Fibroblast of gingiva (primary cell): Measurements from ENCODE around the gene C17orf50.
A peak's percentile ranks its signal among the peaks of the same experiment; 100 is the strongest.

Experiments used
- DNase-seq: peaks from one replicate; pipeline ENCODE4 v3.0.0-alpha.2; 2011; ENCODE audit warnings: low read depth

The C17orf50 gene

GRCh38 chr17:35788477-35789368 is 28.0 kb downstream of the C17orf50 start:
- peak; percentile 65 for DNase-seq

GRCh38 chr17:35790841-35791240 is 30.2 kb downstream of the C17orf50 start:
- no peak for DNase-seq

DNA sequence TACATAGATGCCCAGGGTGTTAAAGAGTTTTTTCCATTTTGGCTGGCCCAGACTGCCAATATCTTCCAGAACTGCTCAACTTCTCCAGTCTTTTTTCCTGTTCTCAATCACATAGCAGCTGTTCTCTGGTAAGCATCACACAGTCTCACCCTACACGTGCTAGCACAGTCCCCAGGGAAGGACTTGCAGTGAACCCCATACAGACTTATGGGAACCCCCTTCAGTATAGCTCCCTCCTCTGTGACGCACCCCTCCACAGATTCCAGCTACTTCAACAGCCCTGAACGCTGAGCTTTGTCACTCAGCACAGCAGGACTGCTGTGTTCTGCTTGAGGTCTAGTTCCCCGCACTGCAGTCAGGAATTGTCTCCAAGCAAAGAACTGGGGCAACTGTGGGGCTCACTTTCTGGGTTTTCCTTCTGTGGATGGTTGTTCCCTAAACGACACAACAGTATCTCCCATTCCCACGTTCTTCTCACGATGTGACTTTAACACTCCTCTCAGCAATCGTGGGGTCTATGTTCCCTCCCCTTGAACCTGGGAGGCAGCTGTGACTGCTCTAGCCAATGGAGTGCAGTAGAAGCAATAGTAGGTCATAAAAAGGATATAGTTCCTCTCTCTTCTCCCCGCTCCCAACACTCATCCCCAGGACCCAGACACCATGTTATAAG is 31.1 kb downstream of the C17orf50 start:
- no peak for DNase-seq

- no peak for DNase-seq
These were observed 32.6 kb downstream of the C17orf50 start for GRCh38 chr17:35793257-35793656.

GRCh38 chr17:35795007-35795870 is 34.6 kb downstream of the C17orf50 start, which contains the start of gene MMP28:
Gene MMP28, minus strand, starts transcription at chr17:35795641. Its CDS starts 264 bp downstream, at chr17:35795377.
- no peak for DNase-seq

DNA sequence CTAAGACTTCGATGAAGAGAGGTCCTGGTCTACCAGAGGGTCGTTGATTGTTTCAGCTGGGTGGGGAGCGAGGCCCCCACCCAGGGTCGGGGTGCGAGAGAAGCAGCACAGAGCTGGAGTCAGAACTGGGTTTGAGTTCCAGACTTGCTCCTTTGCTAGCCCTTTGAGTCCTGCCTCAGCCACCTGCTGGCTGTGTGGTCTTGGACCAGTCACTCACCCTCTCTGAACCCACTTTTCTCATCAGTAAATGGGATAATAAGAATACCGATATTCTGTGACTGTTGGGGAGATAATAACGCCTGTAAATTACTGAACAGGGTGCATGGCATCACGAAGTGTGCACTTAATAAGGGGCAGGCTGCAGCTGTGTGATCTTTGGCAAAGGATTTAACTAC is 35.2 kb downstream of the C17orf50 start:
- no peak for DNase-seq

GRCh38 chr17:35796942-35797341 is 36.3 kb downstream of the C17orf50 start:
- DNase-seq = no peak

- DNase-seq = no peak
These were observed 36.7 kb downstream of the C17orf50 start for GRCh38 chr17:35797370-35797769.

DNA sequence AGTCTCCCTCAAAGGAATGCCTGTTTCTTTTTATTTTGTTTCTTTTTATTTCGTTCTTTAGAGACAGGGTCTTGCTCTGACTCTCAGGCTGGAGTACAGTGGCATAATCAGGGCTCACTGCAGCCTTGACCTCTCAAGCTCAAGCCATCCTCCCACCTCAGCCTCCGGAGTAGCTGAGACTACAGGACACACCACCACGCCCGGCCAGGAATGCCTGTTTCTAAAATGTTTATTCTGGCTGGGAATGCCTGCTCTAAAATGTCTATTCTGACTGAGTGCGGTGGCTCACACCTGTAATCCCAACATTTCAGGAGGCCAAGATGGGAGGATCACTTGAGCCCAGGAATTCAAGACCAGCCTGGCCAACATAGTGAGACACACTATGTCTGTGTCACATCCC is 37.2 kb downstream of the C17orf50 start:
- DNase-seq = no peak

- DNase-seq = peak; percentile 86
These were observed 39.3 kb downstream of the C17orf50 start for GRCh38 chr17:35799942-35800341.

DNA sequence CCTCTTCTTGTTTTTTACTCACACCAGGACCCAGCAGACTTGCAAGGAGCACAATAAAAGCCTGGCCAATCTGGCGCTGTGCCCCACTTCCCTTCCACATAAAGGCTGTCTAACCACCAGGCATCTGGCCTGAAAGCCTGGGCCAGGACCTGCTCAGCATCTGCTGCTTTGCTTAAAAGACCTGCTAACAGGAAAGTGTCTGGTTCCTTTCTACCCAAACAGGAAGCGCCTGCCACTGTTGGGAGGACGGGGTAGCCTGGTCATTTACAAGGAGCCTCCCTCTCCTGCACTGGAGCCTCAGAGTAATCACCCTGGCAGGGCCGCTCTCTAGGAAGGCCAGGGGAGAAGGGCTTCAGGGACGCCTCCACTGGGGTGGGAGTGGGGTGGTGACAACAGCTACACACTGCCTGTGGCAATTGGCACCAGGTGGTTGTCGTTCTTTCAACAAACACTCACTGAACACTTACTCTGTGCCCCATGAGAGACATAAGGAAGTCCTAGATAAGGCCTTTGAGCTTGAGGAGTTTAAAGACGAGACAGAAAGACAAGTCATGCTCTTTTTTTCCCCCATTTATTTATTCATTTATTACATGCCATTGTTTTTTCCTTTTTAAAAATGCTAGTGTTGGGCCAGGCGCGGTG is 41.0 kb downstream of the C17orf50 start:
- DNase-seq = peak; percentile 27

DNA sequence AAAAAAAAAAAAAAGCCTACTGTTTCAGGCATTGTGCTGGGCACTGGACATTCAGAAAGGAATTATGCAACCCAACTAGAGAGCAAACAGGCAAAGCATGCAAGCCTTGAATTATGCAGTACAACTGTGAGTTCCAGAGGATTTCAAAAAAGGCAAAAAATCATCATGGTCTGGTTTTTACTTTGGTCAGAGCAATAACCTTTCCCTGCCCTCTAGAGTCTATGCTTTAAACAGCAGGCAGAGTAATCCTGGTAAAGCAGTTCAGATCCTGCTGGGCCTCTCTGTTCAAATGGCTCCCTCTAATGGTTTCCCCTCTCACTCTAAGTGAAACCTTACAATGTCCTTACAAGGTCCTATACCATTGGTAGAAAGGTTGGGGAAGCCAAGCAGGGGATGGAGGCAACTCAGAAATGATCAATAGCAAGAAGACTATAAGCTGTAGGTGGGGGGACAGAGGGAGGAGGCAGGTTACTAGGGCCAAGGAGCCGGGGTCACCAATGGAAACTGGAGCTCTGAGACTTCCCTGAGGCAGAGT is 44.0 kb downstream of the C17orf50 start:
- DNase-seq = peak; percentile 94

DNA sequence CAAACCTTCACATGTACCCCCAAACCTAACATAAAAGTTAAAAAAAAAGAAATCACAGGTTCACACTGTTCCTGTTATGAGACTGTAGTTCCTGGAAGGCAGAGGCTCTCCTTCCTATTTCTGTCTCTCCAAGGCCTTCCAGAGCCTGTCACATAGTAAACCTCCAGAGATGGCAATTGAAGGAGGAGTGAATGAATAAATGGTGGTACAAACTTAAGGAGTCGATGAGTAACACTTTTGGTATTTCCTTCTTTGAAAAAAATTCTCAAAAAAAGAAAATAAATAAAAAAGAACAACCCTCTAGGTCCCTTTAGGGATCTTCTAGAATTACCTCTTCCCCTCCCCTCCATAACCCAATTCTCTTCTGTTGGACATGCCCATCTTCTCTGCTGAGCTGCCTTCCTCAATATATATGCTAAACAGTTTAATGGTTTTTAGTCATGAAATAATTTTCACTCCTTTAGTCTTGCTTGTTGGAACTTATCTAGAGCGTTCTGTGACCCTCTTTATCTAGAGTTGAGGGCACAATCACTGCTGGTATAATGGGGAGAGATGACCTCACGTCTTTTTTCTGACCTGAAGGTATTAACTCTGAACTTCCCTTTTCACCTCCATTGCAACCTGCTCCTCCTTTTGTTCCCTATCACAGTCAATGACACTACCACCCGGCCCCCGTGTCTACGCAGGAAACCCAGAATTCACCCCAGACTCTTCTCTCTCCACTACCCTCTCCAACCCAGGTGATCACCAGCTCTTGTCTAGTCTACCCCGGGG is 46.9 kb downstream of the C17orf50 start:
- DNase-seq = peak; percentile 53

GRCh38 chr17:35808240-35808961 is 47.7 kb downstream of the C17orf50 start:
- DNase-seq = no peak

- peak; percentile 99 for DNase-seq
These were observed 48.5 kb downstream of the C17orf50 start, which contains the start of gene TAF15 for GRCh38 chr17:35808962-35809854. Gene TAF15, plus strand, starts transcription at chr17:35809484. Its CDS starts 86 bp downstream, at chr17:35809570.

- DNase-seq = no peak
These were observed 49.3 kb downstream of the C17orf50 start for GRCh38 chr17:35809855-35810461.

GRCh38 chr17:35811759-35812158 is 51.1 kb downstream of the C17orf50 start:
- no peak for DNase-seq

DNA sequence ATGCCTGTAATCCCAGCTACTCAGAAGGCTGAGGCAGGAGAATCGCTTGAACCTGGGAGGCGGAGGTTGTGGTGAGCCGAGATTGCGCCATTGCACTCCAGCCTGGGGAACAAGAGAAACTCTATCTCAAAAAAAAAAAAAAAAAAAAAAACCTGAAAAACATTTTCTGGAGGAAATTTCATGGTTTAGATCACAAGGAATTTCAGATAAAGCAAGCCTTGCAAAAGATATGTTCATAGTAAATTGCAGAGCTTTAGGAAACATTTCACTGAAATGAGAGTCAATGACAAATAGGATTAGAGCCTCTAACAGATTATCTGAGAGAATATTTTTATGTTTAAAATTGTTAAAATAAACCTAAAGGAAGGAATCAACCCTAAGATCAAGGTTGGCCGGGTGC is 51.8 kb downstream of the C17orf50 start:
- DNase-seq = no peak
